Lung (tissue), 12 donors: ENCODE data around the gene GNG2. TPM values are rescaled to one million over a fixed set of nuclear protein-coding genes. Genes with fewer than 3 reads are reported as not detected.

Experiments used
- ATAC-seq: fragments of 200-7000 bp; cut with Tn5 transposase; one replicate; pipeline ENCODE4 v1.9.1; 2020; ENCODE audit warnings: moderate number of reproducible peaks; ENCODE audit not compliant: insufficient read depth, low FRiP score
- DNase-seq, 3 donors: peaks; one replicate each; pipeline ENCODE4 v3.0.0-alpha.2; 2013 to 2017
- H3K27ac ChIP-seq, 2 donors: one replicate each; pipeline ENCODE4 v1.5.1; 2013; ENCODE audit warnings: mild to moderate bottlenecking in 2 of 2, moderate library complexity in 2 of 2, control low read depth in 1 of 2, inconsistent platforms in 1 of 2, low read depth in 1 of 2, low read length in 1 of 2
- H3K27me3 ChIP-seq, 3 donors: one replicate each; pipeline ENCODE4 v1.5.1; 2013; ENCODE audit warnings: low read length in 2 of 3; ENCODE audit not compliant: control insufficient read depth in 3 of 3, insufficient read depth in 3 of 3
- H3K36me3 ChIP-seq, 4 donors: one replicate each; pipeline ENCODE4 v1.5.1; 2013; ENCODE audit warnings: low read length in 4 of 4, mild to moderate bottlenecking in 1 of 4, moderate library complexity in 1 of 4; ENCODE audit not compliant: control insufficient read depth in 4 of 4, insufficient read depth in 4 of 4
- H3K4me1 ChIP-seq, 5 donors: one replicate each; pipeline ENCODE4 v1.5.1; 2013; ENCODE audit warnings: low read length in 5 of 5, mild to moderate bottlenecking in 2 of 5, moderate library complexity in 1 of 5; ENCODE audit not compliant: control insufficient read depth in 5 of 5, insufficient read depth in 5 of 5
- H3K4me3 ChIP-seq: one replicate; pipeline ENCODE4 v1.5.1; 2013; ENCODE audit warnings: mild to moderate bottlenecking, control low read depth, moderate library complexity
- H3K9ac ChIP-seq, 2 donors: one replicate each; pipeline ENCODE4 v1.5.1; 2013; ENCODE audit warnings: low read length in 2 of 2, control low read depth in 1 of 2; ENCODE audit not compliant: insufficient read depth in 1 of 2
- H3K9me3 ChIP-seq, 4 donors: one replicate each; pipeline ENCODE4 v1.5.1; 2013; ENCODE audit warnings: low read length in 3 of 4, mild to moderate bottlenecking in 1 of 4, moderate library complexity in 1 of 4; ENCODE audit not compliant: control insufficient read depth in 4 of 4, insufficient read depth in 3 of 4
- CTCF ChIP-seq: IDR thresholded peaks from 2 replicates; pipeline ENCODE4 v1.5.1; 2012; ENCODE audit warnings: mild to moderate bottlenecking; ENCODE audit errors: control extremely low read depth, extremely low read depth
- WGBS, 2 donors: extraction: QIAGEN DNeasy Blood & Tissue Kit; methylation state at CpG; one replicate each; pipeline ENCODE4 v1.1.7; 2013; 5-methylcytosine and 5-hydroxymethylcytosine counted together
- polyA plus RNA-seq, 2 donors: library from polyadenylated mRNA; stranded (reverse); fragments of 200-250 nt; gene quantifications; one replicate each; pipeline ENCODE4 v1.2.1, GENCODE V29; 2013
- total RNA-seq, 2 donors: library from RNA; depleted of rRNA in 1 of 2; stranded (reverse); fragments of >200 nt in 1 of 2; gene quantifications; one replicate each; pipeline ENCODE4 v1.2.1, GENCODE V29; 2014 to 2021
- donor health status: control.
- donor health status: control.
- donor health status: Bipolar disorder and iron deficiency.
- donor health status: healthy.
- donor health status: DM: yes; HTN: yes; CAD: no.

The GNG2 gene
- total and polyA plus RNA-seq, 4 donors: 3.7 to 42.3 (median 21.5) TPM

GRCh38 chr14:51852541-51852940 lies 7.9 kb upstream of the GNG2 start:
- 61 to 62% methylated on average over 4 of the region's 4 CpGs for WGBS, 2 donors
- Histone ChIP-seq H3K27me3 (no peaks in the 10 kb centered on the region), H3K4me3 (no peak overlapping the region), H3K27ac (no peak overlapping the region), H3K9me3 (no peaks in the 10 kb centered on the region), H3K36me3 (no peaks in the 10 kb centered on the region), H3K9ac (no peak overlapping the region), H3K4me1 (peaks cover 0 to 11% (median 0%) of the 10 kb centered on the region in 5 donors)
- no peak for DNase-seq
- no peak for TF ChIP-seq CTCF
- no peak for ATAC-seq

GRCh38 chr14:51855234-51855633 lies 5.2 kb upstream of the GNG2 start:
- ATAC-seq: peak; percentile 41
- Histone ChIP-seq H3K36me3 (no peaks in the 10 kb centered on the region), H3K27me3 (no peaks in the 10 kb centered on the region), H3K9me3 (no peaks in the 10 kb centered on the region), H3K9ac (no peak overlapping the region), H3K27ac (no peak overlapping the region), H3K4me1 (peaks cover 0 to 18% (median 0%) of the 10 kb centered on the region in 5 donors), H3K4me3 (no peak overlapping the region)
- TF ChIP-seq CTCF: no peak
- peak in 2 of 3 donors; percentile 29 to 50 for DNase-seq
- 74 to 91% methylated on average over 3 of the region's 3 CpGs for WGBS, 2 donors

GRCh38 chr14:51856792-51857296 lies 3.6 kb upstream of the GNG2 start:
- H3K4me1 ChIP-seq: peaks cover 0 to 19% (median 2%) of the 10 kb centered on the region in 5 donors
- no peaks in the 10 kb centered on the region for H3K9me3 ChIP-seq
- WGBS, 2 donors: 67 to 76% methylated on average over 1 of the region's 1 CpG
- no peak overlapping the region for H3K9ac ChIP-seq
- H3K36me3 ChIP-seq: no peaks in the 10 kb centered on the region
- H3K27me3 ChIP-seq: no peaks in the 10 kb centered on the region
- no peak overlapping the region for H3K27ac ChIP-seq
- H3K4me3 ChIP-seq: no peak overlapping the region
- no peak for DNase-seq
- ATAC-seq: no peak
- TF ChIP-seq CTCF: no peak

- Histone ChIP-seq H3K27ac (no peak overlapping the region), H3K4me3 (no peak overlapping the region), H3K4me1 (peaks cover 0 to 32% (median 3%) of the 10 kb centered on the region in 5 donors), H3K9ac (no peak overlapping the region), H3K36me3 (no peaks in the 10 kb centered on the region), H3K27me3 (no peaks in the 10 kb centered on the region), H3K9me3 (no peaks in the 10 kb centered on the region)
- ATAC-seq: no peak
- WGBS, 2 donors: 82% methylated on average over 5 of the region's 5 CpGs
- TF ChIP-seq CTCF: no peak
- no peak for DNase-seq
Observed at GRCh38 chr14:51859131-51859530, 1.3 kb upstream of the GNG2 start.
